IPS-NIHi11 (cell line): ENCODE data around the gene SYT8.

Source experiments
- DNase-seq: peaks from one replicate; pipeline ENCODE4 v3.0.0; 2012; ENCODE audit warnings: mixed read lengths, low spot score

Gene SYT8

DNA sequence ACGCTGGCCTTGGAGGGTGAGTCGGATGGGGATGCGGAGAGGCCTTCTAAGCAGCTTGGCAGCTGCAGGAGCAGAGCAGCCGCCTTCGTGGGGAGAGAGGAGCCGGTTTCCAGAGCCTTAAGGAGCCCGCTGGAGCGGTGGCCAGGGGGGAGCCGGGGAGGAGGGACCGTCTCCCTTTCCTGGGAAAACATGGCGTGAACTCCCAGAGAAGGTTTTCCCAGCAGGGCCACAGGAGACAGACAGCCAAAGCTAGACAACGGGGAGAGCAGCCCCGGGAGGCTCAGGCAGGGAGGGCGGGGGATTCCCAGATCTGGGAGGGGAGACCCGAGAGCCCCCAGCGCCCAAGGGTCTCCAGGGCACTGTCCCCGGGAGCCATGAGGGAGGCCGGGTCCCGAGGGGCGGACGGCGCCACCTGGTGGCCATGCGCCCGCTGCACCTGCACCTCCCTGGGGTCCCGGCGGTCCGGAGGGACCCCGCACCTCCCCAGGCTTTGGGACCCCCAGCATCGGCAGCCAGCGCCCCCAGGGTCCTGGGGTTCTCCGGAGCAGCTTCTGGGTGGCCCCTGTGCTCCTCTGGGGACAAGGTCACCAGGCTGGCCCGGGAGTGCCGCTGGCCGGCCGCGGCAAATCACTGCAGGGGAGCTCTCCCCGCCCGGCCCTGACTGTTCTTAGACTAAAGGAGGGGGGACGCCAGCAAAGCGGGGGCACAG is 2.4 kb upstream of the SYT8 start:
- peak; percentile 93 for DNase-seq

DNA sequence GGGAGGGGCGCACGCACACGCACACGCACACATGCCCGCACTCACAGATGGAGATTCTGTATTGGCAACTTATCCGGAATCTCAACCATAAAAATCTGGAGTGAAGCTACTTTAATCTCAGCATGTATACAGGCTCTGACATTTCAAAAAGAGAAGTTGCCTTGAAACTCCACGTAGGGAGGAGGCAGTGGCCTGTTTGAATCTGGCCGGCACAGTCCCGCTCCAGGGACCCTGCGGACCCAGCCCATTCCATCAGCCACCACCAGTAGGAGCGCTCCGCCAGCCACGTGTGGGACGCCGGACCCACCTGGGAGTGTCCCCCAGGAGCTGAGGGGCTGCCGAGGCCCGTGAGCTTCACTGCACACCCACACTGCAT is 1.9 kb upstream of the SYT8 start:
- no peak for DNase-seq

DNA sequence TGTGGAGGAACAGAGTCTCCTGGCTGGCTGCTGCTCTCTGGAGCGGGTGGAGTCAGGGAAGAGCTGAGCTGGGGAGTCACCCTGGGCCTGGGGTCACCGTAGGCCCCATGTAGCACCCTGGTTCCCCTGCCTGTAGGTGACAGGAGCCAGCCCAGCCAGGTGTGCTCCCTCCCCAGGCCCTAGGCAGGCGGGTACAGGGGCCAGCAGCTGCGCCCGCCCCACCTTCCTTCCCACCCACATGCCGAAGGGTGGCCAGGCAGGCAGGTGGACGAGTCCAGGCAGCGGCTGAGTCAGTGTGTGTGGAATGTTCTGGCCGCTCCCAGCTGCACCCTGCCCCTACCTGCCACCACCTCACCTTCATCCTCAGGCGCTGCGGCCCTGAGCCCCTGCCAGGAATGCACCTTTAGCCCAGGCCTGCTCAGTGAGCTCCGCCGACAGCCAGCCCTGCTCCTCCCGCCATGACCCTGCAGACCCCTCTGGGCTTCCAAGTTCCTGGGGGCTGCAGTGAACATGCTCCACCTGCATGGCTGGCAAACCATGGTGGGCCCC is 654 bp upstream of the SYT8 start:
- DNase-seq, result peak; percentile 68

DNA sequence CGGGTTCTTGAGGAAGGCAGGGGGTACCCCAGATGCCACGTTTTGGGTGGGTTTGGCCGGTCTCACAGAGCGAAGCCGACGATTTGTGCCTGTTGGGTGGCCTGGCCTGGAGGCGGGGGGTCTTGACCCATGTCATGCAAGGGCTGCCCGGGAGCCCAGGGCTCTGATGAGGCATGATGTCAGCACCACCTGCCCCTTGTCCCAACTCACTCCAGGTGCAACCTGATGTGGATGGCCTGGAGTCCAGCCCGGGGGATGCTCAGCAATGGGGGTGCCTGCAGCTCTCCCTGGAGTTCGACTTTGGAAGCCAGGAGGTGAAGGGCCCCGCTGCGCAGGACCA is 851 bp downstream of the SYT8 start:
- DNase-seq, result no peak

DNA sequence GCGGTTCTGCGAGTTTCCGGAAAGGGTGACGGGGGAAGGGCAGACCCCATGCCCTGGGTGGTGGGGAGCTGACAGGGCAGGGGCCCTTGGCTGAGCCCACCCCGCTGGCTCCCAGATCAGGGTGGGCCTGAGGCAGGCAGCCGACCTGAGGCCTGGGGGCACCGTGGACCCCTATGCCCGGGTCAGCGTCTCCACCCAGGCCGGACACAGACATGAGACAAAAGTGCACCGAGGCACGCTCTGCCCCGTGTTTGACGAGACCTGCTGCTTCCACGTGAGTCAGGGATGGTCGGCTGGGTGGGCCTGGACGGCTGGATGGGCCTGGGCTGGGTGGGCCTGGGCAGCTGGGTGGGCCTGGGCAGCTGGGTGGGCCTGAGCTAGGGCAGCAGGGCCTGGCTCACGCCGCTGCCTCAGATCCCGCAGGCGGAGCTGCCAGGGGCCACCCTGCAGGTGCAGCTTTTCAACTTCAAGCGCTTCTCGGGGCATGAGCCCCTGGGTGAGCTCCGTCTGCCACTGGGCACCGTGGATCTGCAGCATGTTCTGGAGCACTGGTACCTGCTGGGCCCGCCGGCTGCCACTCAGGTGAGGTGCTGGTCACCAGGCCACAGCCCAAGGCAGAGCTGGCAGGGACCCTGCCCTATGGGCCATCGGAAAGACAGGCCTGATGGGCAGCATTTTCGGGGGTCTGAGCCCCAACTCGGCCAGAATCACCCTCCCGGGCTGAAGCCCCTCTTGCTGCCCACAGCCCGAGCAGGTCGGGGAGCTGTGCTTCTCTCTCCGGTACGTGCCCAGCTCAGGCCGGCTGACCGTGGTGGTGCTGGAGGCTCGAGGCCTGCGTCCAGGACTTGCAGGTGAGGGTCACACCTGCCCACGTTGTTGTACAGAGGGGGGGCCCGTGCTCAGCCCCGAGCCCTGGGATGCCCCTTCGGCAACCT is 1.5 kb downstream of the SYT8 start:
- DNase-seq, result no peak

DNA sequence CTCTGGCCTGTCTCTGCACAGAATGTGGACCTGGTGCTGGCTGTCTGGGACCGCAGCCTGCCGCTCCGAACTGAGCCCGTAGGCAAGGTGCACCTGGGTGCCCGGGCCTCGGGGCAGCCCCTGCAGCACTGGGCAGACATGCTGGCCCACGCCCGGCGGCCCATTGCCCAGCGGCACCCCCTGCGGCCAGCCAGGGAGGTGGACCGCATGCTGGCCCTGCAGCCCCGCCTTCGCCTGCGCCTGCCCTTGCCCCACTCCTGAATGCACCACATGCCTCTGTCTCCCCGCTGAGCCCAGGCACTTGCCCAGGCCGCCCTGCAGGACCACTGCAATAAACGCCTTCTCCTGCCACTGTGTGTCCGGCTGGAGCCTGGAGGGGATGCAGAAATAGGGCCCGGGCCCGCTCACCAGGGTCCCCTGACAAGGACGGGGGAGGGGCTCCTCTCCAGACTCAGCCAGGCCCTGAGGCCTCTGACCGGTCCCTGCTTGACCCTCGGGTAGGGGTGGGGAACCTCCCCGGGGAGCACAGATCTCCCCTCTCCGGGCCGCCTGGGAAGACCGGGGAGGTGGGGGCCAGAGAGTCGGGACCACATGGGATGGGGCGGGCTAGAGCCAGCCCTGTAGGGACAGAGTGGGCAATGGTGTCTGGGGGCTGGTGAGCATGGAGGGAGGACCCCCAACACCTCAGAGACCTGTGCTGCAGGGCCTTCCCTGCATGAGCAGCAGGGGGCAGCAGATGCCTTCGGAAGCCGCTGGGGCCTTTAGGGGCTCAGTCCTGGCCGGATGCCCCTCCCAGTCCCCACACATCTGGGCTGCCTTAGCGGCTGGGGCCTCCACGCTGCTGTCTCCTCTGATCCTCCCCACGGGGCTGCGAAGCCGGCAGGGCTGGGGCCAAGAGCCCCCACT is 2.6 kb downstream of the SYT8 start:
- DNase-seq, result peak; percentile 92

DNA sequence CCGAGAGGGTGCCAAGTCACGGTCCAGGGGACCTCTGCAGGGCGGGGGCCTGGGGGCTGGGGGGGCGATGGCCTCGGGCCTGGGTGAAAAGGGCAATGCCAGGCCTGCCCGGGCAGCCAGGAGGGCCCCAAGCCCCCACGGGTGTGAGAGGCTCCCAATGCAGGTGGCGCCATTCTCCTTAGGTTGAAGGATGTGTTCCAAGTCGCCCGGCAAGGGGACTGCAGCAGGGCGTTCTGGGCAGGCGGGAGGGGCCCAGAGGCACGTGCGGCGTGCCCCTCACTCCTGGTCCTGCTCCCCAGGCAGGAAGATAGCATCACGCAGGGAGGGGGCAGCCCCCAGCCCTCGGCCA is 3.3 kb downstream of the SYT8 start:
- no peak for DNase-seq

DNA sequence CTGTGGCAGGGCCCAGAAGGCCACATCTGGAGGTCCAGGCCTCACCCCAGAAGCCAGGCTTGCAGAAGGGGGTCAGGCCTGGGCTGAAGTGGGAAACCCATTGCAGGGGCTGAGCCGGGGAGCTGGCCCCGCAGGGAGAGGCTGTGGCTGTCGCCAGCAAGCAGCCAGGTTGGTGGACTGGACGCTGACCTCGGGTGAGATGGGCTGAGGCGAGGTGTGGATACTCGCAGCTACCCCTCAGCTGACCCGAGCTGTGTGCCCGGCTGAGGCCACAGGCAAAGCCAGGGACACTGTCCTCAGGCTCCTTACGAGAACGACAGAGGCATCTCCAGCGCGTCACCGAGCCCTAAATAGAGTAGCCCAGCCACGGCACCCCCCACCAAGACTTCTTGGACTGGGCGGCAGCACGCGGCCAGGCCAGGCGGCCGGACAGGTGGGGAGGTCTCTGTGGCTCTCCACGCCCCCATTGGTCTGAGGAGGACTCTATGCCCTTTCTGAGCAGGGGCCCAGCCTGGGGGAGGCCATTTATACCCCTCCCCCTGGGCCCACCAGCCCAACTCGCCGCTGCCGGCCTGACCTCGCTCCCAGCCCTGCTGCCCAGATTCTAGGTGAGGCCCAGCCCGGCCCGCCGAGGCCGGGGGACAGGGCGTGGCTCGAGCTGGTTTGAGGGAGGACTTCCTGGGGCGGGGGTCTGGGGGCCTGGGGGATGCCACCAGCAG is 3.8 kb downstream of the SYT8 start, which contains the start of gene TNNI2:
Gene TNNI2 (plus strand): TSS at position 556 of the 719 bp plus-strand sequence. CDS start 716 bp downstream, outside the sequence.
- no peak for DNase-seq

DNA sequence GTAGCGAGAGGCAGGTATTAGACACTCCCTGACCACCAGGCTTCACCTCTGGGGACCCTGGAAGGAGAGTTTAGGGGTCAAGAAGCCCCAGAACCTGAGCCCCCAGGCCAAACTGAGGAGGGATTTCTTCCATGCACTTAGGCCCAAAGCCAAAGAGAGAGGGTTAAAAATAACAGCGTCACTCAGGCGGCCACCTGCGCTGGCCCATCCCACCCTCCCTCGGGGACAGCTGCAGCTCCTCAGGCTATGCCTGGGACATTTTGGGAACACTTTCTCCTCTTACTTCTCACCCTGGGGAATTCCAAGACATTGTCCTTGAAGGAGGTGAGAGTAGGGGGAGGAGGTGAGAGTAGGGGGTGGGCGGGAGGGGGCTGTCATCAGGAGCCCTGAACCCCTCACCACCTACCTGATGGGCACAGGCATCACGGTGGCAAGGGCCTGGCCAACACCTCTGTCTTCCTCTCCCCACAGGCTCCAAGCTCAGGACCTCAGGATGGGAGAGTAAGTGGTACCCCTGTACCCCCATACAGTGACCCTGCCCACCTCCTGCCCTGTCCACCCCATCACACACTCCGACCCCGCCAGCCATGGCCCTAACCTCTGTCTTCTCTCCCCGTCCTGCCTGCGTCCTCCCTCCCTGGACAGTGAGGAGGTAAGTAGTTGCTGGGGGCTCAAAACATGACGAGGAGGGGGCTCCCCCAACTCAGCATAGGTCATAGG is 4.6 kb downstream of the SYT8 start:
- no peak for DNase-seq

DNA sequence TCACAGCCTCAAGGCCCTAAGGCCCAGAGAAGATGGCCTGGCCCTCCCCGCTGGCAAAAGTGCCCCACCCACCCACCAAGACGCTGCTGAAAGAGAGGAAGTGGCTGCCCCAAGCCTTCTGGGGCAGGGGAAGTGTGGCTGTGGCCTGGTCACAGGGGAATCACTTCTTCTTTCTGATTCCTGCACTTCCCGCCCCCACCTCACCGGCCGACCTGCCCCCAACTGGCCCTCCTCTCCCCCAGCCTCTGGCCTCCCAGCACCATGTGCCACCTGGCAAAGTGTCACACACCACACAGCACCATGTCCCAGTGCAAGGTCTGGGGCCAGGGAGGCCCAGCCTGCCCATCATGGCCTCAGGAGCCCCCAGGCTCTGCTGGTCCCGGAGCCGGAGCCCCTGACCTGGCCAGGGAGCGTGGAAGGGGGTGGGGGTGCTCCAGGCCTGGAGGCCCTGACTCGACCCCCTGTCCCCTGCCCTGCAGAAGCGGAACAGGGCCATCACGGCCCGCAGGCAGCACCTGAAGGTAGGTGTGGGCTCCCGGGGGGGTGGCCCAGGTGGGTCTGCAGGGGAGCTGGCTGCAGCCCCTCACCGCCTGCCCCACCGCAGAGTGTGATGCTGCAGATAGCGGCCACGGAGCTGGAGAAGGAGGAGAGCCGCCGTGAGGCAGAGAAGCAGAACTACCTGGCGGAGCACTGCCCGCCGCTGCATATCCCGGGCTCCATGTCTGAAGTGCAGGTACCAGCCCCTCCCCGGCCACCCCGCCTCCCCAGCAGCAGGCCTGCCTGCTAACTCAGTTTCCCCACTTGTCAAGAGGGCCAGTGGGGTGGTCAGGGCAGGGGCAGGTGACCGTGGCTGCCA is 5.4 kb downstream of the SYT8 start:
- DNase-seq, result no peak

DNA sequence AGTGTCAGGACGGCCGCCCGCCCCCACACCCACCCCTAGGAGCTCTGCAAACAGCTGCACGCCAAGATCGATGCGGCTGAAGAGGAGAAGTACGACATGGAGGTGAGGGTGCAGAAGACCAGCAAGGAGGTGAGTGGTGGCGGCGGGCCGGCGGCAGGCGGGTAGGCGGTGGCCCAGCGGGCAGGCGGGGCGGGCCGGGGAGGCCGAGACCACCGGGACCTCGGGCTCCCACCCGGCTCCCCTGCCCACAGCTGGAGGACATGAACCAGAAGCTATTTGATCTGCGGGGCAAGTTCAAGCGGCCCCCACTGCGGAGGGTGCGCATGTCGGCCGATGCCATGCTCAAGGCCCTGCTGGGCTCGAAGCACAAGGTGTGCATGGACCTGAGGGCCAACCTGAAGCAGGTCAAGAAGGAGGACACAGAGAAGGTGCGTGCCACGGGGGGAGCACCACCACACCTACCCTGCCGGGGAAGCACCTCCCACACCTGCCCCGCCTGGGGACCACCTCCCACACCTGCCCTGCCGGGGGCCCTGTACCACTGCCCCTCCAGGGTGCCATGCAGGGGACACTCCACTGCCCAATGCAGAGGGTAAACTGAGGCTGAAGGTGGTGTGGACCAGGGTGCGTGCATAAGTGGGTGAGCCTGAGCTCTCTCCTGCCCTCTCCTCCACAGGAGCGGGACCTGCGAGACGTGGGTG is 6.1 kb downstream of the SYT8 start:
- DNase-seq, result no peak

DNA sequence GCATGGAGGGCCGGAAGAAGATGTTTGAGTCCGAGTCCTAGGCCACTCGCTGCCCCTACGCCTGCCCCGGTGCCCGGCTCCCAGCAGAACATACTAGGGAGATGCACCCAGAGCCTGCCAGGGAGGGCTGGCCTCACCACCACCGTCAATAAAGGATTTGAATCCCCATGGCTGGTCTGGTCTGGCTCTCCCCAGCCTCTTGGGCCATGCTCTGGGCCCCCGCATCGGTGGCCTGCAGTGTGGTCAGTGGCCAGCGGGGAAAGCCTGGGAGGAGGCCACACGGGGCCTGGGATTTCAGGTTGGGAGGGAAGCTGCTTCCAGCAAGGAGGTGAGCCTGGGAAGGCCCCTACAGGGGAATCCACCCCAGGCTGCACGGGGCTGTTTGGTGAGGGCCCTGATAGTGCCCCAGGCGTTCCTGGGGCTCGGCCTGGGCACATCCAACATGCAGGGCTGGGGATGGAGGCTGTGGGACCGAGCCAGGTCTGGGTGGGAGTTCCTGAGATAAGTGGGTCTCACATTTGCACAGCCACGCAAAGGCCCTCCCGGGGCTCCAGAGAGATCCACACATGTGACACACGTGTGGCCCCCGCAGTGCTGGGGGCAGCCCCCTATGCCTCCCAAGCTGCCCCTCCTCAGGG is 6.8 kb downstream of the SYT8 start:
- DNase-seq, result no peak

DNA sequence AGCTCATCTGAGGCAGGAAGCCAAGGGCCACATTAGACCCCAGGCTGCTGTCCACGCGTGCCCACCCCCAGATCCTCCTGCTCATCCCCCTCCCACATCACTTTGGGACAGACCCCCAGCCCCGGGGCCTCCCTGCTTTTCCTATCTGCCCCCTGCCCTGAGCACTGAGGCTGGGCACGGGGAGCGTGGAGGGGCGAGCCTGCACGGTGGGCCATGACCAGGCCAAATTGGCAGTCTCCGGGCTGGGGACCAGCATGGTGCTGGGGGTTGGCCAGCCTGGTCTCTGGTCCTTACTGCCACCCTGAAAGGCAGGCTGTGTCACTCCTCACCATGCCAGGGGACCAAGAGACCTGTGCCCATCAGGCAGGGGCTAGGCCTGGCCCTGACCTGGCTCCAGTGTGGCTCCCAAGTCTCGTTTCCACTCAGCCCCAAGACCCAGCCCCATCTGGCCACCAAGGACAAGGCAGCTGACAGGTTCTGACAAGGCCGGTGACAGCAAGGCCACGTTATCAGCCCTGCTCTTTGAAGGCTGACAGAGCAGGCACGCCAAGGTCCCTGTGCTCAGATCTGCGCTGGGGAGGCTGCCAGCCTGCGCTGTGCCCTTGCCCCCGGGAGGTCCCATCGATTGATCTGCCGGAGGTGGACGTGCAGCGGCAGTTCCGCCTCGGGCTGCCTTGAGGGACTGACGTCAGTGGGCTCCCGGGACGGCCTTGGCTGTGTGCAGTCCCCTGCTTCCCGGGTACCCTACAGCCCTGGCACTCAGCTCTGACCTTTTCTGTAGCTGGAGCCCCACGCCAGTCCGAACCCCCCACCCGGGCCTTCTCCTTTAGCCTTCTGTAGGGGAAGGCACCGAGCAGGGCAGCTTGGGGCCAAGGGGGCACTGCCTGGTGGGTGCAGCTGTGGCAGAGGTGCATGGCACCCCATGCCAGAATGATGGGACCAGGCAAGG is 7.6 kb downstream of the SYT8 start:
- DNase-seq, result no peak

DNA sequence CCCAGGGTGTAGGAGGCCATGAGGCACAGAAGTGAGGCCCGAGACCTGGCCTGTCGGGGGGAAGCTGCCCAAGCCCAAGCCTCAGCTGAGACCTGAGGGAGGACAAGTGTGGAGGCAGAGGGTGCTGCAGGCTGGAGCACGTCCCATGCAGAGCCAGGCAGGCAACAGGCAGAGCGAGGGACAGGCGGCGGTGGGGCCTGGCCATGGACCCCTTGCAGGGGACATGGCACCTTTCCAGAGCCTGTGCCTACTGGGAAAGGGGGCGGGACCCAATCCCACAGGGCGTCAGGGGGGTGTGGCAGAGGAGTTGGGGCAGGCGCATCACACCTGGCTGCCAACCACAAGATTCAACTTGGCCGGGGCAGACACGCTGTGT is 8.3 kb downstream of the SYT8 start:
- no peak for DNase-seq

DNA sequence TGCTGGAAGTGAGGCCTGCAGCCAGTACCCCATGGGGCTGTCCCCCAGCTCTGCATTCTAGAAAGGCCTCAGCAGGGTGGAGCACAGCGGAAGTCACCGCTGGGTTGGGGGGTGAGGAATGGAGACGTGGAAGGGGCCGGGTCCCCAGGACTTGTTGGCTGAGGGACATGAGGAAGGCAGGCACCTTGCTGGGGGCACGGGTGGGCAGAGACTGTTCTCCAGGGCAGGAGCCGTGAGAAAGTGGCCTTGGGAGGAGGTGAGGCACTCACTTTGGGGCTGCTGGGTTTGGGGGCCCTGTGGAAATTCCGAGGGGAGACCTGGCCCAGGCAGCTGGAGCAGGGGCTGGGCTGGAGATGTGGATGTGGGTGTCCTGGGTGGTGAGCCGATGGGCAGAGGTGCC is 9.0 kb downstream of the SYT8 start:
- DNase-seq, result no peak

DNA sequence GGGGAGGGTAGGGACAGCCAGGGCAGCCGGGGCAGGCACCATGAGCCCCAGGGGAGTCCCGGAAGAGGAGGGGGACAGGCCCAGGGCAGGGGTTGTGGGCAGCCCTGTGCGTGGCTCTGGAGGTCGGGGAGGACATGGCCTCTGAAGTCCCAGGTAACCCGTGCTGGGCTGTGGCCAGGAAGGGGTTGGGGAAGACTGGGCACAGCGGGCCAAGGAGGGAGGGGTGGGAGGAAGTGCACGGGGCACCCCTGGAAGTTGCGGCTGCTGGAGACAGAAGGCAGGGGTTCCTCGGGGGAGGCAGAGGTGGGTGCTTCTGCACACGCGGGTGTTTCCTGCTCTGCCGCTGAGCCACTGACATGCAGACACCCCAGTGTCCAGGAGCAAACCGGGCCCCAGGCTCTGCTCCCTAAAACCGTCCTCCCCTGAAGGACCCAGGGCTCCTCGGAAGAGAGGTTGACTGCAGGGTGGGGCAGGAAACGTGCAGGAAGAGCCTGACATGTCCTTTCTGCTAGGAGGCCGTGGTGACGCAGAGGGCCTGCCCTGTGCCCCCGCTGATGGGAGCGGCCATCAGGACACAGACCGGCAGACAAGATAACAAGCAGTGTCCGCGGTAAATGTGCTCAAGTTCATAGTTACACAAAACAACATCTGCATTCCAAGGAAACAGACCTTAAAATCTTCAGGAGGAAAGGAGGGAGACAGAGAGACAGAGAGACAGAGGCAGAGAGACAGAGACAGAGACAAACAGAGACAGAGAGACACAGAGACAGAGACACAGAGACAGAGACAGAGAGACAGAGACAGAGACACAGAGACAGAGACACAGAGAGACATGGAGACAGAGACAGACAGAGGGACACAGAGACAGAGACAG is 9.7 kb downstream of the SYT8 start:
- DNase-seq, result no peak

DNA sequence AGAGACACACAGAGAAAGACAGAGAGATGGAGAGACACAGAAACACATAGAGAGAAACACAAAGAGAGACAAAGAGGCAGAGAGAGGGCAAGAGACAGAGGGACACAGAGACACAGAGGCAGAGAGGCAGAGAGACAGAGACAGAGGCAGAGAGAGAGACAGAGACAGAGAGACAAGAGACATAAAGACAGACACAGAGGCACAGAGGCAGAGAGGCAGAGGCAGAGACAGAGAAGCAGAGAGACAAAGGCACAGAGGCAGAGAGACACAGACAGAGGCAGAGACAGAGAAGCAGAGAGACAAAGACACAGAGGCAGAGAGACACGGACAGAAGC is 10.3 kb downstream of the SYT8 start:
- no peak for DNase-seq
